ENCODE results near the gene KLF7. TPM values are rescaled to one million over a fixed set of nuclear protein-coding genes. Genes with fewer than 3 reads are reported as not detected.

KLF7 gene
- total RNA-seq, 1 donor from 2014 or later = 52.6 TPM

DNA sequence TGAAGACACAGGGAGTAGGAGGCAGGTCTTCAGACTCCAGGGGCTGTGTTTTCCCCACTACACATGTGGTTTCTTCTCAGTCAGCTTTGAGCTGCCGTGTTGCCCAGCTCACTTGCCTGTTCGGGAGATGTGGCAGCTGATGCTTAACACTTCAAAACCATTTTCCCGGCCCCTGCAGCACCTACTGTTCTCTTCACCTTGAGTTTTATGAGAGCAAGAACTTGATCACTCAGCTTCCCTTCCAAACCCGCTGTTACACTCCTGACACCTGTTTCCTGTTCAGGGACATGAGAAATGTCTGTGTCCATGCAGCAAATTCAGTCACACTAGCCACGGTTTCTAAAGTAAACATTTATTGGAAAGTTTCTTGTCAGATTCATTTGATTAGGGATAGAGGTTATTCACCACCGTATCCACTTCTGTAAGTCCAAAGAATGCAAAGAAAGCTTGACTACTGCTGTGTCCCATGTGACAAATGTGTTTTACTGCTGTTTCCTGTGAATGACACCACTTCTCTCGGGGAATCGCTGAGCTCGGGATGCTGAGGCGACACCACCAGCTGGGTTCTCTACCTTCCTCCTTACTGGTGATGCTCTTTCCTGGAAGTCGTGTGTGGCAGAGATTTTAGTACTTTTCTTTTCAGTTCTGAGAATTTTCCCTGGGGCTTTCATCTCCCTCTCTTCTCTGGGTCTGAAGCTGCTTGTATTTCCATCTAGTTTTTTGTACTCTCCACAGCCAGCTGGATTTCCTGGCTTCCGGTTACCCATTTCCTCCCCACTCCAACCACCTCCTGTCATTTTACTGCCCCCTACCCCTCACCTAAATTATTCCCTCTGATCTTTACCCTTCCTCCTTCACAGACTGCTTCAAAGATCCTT is 91.7 kb downstream of the KLF7 start:
- FAIRE-seq (no peak), DNase-seq (ENCODE audit: low spot score in 2 of 2) (peak in 1 of 2 donors; percentile 38)

DNA sequence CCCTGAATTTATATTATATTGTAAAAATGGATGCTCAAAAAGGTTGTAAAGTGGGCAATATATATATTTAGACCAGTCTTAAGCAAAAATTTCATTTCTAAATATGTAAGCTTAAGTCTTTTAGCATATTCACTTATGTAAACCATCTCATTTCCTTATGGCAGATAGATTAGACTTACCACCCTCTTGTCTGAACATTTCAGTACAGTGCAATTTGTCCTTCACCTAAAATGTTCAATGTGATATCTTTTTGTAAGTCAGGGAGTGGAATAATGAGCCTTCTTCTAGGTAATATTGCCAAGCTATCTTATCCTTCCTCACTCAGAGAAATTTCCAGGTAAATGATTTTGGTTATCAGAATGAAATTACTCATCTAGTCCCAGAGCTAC is 92.3 kb downstream of the KLF7 start:
- FAIRE-seq = no peak
- DNase-seq (ENCODE audit: low spot score in 2 of 2) = no peak

DNA sequence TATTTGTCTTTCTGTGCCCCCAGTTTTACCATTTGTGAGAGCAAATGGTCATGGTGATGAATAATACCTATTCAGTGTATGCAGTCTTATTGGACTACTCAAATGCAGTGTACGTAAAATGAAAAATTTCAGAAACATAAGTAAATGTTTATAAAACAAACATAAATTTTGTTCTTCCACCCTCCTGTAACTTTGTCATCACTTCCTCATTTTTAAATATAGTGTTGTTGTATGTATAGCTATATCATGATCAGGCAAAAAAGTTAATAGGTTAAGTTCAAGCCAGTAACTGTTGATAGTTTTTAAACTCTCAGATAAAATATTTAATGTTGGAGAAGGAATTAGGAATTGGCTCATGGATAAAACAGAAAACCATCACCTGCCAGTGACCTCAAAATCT is 93.2 kb downstream of the KLF7 start:
- DNase-seq (ENCODE audit: low spot score in 2 of 2) (no peak), FAIRE-seq (no peak)

DNA sequence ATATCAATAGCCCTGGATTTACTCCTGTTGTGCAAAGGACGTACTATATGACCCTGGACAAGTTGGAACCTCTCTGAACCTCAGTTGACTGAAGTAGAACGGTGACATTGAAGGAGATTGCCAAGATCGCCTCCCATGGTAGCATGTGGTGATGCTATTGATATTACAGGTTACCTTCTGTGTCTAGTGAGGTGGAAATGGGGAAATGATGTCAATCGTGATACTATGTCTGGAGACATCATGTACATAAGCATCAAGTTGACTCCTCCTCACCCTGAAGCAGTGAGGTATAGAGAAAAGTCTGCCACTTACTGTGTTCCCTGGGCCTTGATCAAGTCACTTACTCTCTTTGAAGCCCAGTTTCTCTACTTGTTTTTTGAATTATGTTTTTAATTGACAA is 93.9 kb downstream of the KLF7 start:
- DNase-seq (ENCODE audit: low spot score in 2 of 2) = no peak
- FAIRE-seq = no peak

DNA sequence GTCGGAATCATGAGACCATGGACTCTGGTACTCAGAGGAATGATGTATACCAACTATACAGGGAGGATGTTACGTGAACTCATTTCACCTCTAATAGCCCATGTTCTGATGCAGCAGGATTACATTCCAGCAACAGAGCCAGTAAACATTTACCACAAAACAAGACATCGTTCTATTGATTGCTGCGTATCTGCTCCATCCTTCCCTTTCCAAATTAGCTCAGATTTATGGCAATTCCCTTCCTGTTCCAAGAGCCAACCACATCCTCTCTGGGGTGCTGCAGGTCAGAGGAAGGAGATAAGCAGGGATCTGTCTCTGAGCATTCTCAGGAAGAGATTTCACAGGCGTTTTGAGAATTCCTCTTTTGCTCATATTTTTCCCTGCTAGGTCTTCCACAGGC is 98.3 kb downstream of the KLF7 start:
- FAIRE-seq (no peak), DNase-seq (ENCODE audit: low spot score in 2 of 2) (no peak)

DNA sequence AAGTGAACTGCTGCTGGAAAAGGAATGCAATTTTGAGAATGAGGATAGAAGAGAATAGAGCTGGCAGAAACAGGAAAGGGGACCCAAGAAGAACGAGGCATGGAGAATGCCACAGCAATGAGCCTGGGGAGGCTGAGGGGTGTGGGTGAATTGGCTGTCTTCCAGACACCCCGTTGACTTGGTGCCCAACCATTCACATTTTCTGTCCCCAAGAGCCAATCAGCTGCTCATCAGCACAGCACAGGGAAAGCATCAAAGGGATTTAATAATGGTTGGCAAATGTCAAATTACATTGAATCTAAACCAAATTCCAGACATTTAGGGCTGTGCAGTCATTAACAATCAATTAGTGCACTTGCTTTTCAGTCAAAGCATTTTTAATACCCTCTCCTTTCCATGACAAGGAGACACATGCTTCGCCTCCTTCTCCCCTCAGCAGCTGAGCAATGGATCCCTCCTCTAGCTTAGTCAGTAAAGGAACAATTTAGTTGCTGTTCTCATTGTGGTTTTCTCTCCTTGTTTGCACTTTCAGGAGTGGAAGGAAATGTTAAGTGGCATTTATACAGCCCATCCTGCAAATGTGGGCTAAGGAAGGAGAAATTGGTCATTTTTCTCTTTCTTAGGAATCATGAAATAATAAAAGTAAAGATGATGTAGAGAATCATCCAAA is 98.8 kb downstream of the KLF7 start:
- DNase-seq (ENCODE audit: low spot score in 2 of 2) = no peak
- no peak for FAIRE-seq

DNA sequence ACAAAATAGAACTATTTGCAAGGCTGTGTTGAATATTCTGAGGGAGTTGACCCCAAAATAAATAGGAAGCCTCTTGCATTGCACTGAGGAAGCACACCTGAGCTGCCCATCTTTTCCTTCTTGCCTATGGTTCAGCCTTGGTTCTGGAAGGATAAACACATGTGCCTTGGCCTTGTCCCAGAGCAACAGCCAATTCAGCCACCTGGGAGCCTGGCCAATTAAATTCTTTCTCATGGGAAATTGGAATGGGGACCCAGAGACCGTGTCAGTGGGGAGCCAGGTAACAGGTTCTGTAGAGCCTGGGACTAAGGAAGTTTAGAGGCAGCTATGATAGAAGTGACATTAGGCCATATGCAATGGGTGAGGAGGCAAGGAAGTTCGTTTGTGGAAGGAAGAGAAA is 99.6 kb downstream of the KLF7 start:
- FAIRE-seq (no peak), DNase-seq (ENCODE audit: low spot score in 2 of 2) (no peak)

DNA sequence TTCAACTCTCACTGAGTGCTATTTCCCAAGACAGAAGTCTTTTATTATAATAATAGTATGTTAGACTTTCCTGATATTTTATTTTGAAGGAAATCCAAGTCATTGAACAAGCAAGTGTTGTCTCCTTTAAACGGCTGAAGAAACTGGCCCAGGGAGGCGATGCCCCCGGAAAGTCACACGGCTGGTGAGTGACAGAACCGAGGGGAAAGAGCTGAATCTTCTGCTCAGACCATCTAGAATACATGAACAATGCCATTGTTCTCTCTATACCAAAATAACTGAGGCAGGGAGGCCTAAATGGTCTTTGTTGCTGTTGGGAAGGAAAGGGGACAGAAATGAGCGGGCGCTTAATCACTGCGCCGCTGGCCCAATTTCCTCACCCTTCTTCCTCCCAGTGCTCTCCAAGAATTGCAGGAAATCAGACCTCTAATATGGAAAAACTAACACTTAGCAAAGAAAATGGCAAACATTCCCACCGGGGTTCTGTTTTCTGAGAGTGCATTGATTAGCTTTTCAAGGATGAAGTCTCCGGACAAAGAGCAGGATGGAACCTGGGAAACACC is 101.5 kb downstream of the KLF7 start:
- FAIRE-seq (no peak), DNase-seq (ENCODE audit: low spot score in 2 of 2) (no peak)

DNA sequence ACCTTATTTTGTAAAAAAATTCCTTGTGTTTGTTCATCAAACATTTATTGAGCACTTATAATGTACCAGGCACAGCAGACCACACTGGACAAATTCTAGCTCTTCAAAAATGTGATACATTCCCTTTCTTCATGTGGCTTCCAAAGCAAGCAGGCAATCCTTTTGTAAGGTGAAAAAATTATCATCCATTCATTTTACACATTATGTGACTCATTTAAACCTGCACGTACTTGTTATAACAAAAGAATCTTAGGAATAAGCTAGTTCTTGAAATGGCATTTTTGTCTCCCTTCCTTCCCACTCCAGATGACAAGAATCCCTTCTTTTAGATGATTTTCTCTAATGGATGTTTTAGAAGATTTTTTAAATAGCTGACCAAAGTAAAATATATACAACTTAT is 104.6 kb downstream of the KLF7 start:
- FAIRE-seq (no peak), DNase-seq (ENCODE audit: low spot score in 2 of 2) (no peak)

DNA sequence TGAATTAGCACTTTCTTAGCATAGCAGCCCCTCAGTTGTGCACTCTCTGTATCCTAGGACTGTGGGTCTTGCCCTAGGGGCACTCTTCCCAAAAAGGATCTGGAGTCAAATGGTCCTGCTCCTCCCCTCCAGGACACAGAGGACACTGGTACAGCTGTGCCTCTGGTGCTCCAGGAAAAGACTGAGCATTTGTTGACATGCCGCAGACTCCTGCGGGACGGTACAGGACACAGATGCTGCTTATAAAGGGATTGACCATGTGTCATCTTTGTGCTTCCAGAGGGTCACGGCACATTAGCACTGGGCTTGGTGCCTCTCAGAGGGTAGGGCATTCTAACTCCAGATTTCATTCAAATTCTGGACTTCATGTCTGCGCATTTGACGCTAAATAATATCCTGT is 110.5 kb downstream of the KLF7 start:
- FAIRE-seq (no peak), DNase-seq (ENCODE audit: low spot score in 2 of 2) (no peak)

DNA sequence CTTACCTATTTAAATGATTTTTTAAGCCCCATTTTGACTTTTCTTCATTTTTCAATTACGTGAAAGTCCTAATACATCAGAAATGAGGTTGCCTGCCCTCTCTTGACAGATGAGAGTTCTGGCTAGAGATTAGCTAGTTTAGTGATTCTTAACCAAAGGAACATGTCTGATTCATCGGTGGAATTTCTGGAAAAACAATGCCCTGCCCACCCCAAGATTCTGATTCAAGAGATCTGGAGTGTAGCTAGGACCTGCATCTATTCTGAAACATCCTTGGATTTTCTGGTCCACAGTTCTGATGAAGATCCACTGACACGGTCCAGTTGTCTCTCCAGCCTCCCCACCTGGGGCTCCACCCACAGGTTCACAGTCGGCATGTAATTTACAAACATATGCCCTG is 111.2 kb downstream of the KLF7 start:
- FAIRE-seq (no peak), DNase-seq (ENCODE audit: low spot score in 2 of 2) (no peak)

DNA sequence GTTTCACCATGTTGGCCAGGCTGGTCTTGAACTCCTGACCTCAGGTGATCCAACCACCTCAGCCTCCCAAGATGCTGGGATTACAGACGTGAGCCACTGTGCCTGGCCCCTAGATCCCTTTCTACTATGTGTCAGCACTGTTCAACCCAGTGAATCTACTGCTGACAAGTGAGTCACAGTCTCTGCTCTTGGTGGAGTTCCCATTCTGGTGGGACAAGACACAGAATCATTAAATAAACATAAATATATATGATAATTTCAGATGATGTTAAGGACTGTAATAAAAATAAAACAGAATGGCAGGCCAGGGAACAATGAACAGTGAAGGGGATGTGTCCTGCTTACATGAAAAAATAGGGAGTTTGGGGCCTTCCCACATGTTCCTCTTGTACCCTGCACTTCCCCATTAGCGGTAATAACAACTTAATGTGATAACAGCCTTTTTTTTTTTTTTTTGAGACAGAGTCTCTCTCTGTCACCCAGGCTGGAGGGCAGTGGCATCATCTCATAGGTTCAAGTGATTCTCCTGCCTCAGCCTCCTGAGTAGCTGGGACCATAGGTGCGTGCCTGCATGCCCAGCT is 114.3 kb downstream of the KLF7 start:
- DNase-seq (ENCODE audit: low spot score in 2 of 2) (no peak), FAIRE-seq (no peak)

DNA sequence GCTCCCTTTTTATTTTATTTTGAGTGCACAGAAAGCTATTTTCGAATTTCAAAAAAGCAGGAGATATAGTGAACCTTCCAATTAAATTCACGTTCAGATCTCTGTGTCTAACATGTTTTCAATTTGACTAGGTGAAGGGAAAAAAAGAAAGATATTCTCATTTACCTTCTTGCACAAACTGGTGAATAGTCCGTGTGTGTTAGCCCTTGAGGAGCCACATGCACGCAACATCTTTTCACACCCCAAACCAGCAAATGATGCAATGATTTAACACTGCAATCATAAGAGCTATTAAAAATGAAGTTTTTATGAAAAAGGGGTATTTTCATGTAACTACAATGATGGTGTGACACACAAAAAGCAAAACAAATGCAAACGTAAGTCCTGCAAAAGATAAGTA is 116.6 kb downstream of the KLF7 start:
- DNase-seq (ENCODE audit: low spot score in 2 of 2) (no peak), FAIRE-seq (no peak)

DNA sequence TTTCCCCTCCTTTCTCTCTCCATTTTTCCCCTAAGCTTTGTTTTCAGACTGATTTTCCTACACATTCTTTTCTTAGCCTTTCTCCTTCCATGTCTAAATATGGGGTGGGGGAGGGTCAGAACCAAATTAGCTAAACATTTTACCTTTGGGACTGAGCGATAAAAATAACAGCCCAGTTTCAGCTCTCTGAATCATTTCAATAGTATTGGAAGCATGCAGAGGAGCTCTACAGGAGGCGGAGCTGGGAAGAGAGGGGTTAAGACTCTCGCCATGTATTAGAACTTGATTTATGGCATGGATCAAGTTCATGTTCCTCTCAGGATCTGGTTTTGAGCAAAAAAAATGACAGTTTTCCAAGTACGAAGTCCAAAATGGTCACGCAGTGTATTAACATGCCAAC is 117.3 kb downstream of the KLF7 start:
- FAIRE-seq = no peak
- no peak for DNase-seq (ENCODE audit: low spot score in 2 of 2)

DNA sequence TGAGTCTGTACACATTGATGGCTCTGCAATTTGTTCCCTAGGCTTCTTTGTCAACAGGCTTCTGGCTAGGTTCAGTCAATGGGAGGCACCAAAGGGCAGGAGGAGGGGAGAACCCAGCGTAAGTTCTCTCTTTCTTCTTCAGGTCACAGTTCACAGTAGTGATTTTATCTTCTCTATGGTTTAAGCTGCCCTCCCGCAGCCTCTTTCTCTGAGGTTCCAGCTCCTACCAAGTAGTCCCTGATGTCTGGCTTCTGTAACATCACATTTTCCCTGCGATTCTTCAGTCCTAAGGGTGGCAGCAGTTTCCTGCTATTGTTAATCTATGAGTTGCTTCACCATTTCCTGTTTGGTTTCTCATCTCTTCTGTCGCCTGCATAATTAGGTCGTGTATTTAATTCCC is 119.0 kb downstream of the KLF7 start:
- FAIRE-seq (peak; percentile 69), DNase-seq (ENCODE audit: low spot score in 2 of 2) (no peak)

DNA sequence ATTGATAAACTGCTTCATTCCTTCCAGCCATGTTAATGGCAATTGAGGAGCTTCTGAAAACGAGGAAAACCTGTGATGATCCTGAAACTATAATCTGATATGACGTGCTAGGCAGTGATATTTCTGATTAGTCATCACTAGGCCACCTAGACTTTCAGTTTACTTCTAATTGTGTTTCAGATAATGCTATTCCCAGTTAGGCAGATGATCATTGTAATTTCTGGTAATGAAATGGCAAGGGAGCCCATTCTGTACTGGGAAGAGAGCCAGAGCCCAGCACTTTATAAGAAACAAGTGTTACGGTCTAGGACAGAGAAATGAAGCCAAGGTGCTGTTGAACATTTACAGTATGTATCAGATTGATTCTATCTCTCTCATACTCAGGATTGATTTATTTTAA is 120.2 kb downstream of the KLF7 start:
- FAIRE-seq (no peak), DNase-seq (ENCODE audit: low spot score in 2 of 2) (no peak)

DNA sequence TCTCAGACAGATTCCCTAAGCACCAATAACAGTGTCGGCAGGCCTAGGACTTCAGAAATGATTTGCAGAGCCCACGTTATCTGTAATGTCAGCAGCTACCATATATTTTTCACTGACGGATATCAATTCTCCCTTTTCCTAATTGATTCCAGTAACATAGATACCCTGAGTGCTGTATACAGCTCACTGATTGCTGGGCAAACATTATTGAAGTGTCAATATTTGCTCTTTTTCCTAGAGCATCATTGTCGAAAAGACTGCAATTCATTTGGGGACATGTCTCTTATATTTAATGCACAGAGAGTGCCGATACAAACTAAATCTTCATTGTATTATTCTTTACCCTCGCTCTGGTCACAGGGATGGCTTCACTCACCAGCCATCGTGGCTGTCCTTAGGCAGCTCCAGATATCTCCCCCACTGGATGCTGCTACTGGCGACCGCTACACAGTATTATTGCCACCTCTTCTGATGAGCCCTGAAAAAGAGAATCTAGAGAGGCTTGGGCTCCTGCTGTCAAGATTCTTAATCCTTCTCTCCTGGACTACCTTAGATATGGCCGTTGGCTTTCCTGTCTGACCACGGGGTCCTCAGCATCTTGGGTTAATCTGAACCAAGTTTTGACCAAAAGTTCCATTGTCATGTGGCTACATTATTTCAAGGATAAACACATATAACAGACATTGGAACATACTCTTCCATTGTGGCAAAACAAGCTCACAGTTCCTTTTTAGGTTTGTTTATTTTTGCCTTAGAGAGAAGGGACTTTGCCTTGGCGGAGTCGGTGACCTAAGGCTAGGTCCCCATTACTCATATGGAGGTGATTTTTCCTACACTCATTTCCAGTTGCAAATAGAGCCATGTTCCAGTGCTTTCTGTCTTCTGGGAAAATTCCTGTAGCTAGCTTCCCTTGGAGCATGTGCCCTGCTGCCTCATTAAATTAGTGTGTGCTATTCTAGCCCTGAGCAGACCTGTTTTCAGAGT is 121.1 kb downstream of the KLF7 start:
- no peak for DNase-seq (ENCODE audit: low spot score in 2 of 2)
- FAIRE-seq = no peak

DNA sequence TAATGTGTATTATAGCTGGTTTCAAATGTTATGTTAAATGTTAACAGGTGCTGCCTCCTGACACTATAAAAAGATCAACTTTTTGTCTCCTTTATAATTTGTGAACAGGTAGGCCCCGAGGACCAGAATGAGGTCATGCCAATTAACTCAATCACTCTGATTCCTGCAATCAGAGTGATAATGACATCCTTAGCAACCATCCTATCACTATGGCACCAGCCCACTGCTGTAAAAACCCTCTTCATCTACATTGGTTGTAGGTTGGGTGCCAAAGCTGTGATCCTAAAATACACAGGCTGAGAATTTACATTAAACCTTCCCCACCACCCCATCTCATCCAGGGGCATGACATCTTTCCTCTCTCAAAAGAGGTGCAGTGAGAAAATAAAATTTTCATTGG is 122.9 kb downstream of the KLF7 start:
- FAIRE-seq (no peak), DNase-seq (ENCODE audit: low spot score in 2 of 2) (no peak)

DNA sequence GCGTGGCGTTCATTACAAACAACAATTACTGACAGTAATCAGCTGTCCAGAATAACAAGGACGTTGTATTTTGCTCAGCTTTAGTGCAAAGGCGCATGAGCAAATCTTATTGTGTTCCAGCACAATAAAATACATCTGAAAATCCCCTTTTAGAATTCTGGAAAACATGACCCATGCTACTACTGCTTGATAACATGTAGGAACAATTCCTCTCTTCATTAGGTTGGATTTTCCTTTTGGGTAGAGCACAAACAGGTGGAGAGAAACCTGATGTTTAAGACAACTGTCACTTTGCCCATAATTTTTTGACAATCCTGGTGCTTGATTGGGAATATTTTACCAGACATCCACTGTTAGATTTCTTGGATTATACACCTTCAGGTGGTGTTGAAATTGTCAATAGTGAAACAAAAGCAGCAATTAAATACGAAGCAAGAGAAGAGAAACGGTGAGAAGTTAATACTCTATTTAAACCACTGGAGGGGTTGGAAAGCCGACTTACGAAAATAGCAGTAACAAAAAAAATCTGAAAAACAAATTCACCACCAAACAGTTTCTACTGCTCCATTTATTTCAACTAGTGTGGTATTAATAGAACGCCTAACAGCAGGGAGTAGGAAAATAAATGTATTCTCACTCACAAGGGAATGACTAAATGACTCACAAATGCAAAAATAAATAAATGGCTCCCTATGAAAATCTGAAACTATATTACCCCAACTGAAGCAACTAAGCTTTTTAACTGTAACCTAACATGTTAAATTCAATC is 123.8 kb downstream of the KLF7 start:
- FAIRE-seq (no peak), DNase-seq (ENCODE audit: low spot score in 2 of 2) (peak in 1 of 2 donors; percentile 14)

DNA sequence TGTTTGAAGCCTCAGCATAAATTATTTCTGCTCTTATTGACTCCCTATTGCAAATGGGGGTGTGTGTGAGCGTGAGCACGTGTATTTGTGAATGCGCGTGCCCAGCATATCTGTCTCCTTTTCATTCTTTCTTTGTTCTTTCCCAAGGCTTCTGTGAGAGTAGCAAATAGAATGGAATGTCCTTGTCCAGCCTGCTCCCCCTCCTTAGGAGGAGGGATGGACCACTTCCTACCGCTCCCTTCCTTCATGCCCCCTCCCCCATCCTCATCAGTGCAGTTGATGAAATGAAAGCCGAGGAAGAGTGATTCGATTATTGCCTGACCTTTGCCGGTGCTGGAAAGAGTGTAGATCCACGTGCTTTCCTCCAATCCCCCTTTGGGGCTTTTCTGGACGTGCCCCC is 124.5 kb downstream of the KLF7 start:
- no peak for DNase-seq (ENCODE audit: low spot score in 2 of 2)
- FAIRE-seq = no peak

Measured in frontal cortex (tissue), 4 donors.